NT2/D1 (cell line): Measurements from ENCODE around the gene KCNN3.

Source experiments
- SUZ12 ChIP-seq: IDR thresholded peaks from 2 replicates; pipeline ENCODE4 v1.6.1; 2011; ENCODE audit not compliant: insufficient read length, insufficient read depth; ENCODE audit errors: extremely low read depth
- YY1 ChIP-seq: IDR thresholded peaks from 2 replicates; pipeline ENCODE4 v1.6.1; 2011; ENCODE audit not compliant: insufficient read length, insufficient read depth
- ZNF274 ChIP-seq: IDR thresholded peaks from 2 replicates; pipeline ENCODE4 v1.6.1; 2011; ENCODE audit warnings: mild to moderate bottlenecking, low read depth, low read length

DNA sequence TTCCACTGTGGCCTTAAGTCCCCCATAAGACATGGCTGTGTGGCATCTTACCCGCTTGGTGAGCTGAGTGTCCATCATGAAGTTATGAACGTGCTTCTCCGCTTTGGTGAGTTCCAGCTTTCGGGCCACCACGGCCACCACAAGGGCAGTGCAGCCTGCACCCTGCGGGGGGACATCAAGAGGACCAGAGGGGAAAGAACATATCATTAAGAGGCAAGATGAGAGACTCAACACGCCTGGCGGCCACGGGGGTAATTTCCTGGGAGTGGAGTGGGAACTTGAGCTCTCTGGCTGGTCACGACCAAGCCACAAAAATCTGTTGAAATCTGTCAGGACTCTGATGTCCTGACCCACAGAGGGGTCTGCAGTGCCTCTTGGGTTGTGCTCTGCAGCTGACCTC lies 144.2 kb downstream of the KCNN3 start:
- TF ChIP-seq ZNF274 (no peak), SUZ12 (no peak), YY1 (no peak)
